Measurements from ENCODE around the gene FCN2.

The FCN2 gene

GRCh38 chr9:134891053-134891452, 10.4 kb downstream of the FCN2 start:
- no peak for DNase-seq
- H3K36me3 ChIP-seq = no peaks in the 10 kb centered on the region
- H3K4me3 ChIP-seq (ENCODE audit: low read depth, low read length) = no peak overlapping the region
- H3K9me3 ChIP-seq (ENCODE audit: severe bottlenecking) = peaks cover 7% of the 10 kb centered on the region
- no peaks in the 10 kb centered on the region for H3K27me3 ChIP-seq (ENCODE audit: insufficient read depth, low read depth, severe bottlenecking)
- H3K27ac ChIP-seq = no peak overlapping the region
- no peak for TF ChIP-seq CTCF (IDR thresholded peaks at IDR 0.05; ENCODE audit: low read depth, low read length)

- no peaks in the 10 kb centered on the region for H3K36me3 ChIP-seq
- H3K27me3 ChIP-seq (ENCODE audit: insufficient read depth, low read depth, severe bottlenecking) = no peaks in the 10 kb centered on the region
- no peak for DNase-seq
- H3K9me3 ChIP-seq (ENCODE audit: severe bottlenecking) = peaks cover 7% of the 10 kb centered on the region
- H3K27ac ChIP-seq = no peak overlapping the region
- TF ChIP-seq CTCF (IDR thresholded peaks at IDR 0.05; ENCODE audit: low read depth, low read length) = no peak
- H3K4me3 ChIP-seq (ENCODE audit: low read depth, low read length) = no peak overlapping the region
These were observed 11.1 kb downstream of the FCN2 start for GRCh38 chr9:134891713-134892112.

- no peak for DNase-seq
- Histone ChIP-seq H3K9me3 (ENCODE audit: severe bottlenecking) (peaks cover 7% of the 10 kb centered on the region), H3K36me3 (no peaks in the 10 kb centered on the region), H3K27me3 (ENCODE audit: insufficient read depth, low read depth, severe bottlenecking) (no peaks in the 10 kb centered on the region), H3K27ac (no peak overlapping the region), H3K4me3 (ENCODE audit: low read depth, low read length) (no peak overlapping the region)
- TF ChIP-seq CTCF (IDR thresholded peaks at IDR 0.05; ENCODE audit: low read depth, low read length) = no peak
These were observed 11.6 kb downstream of the FCN2 start for GRCh38 chr9:134892221-134892620.

- no peak for TF ChIP-seq CTCF (IDR thresholded peaks at IDR 0.05; ENCODE audit: low read depth, low read length)
- Histone ChIP-seq H3K4me3 (ENCODE audit: low read depth, low read length) (no peak overlapping the region), H3K27ac (no peak overlapping the region), H3K27me3 (ENCODE audit: insufficient read depth, low read depth, severe bottlenecking) (no peaks in the 10 kb centered on the region), H3K9me3 (ENCODE audit: severe bottlenecking) (peaks cover 7% of the 10 kb centered on the region), H3K36me3 (no peaks in the 10 kb centered on the region)
- no peak for DNase-seq
These were observed 12.3 kb downstream of the FCN2 start for GRCh38 chr9:134892820-134893420.

- Histone ChIP-seq H3K9me3 (ENCODE audit: severe bottlenecking) (peaks cover 12% of the 10 kb centered on the region), H3K36me3 (no peaks in the 10 kb centered on the region), H3K27ac (peak overlapping the region; percentile 42; the same call in 1 of the 2 replicates), H3K27me3 (ENCODE audit: insufficient read depth, low read depth, severe bottlenecking) (no peaks in the 10 kb centered on the region), H3K4me3 (ENCODE audit: low read depth, low read length) (no peak overlapping the region)
- DNase-seq = no peak
- no peak for TF ChIP-seq CTCF (IDR thresholded peaks at IDR 0.05; ENCODE audit: low read depth, low read length)
These were observed 13.7 kb downstream of the FCN2 start for GRCh38 chr9:134894136-134894860.
